ENCODE measurements around the gene STKLD1.
A peak's percentile ranks its signal among the peaks of the same experiment; 100 is the strongest.

DNA sequence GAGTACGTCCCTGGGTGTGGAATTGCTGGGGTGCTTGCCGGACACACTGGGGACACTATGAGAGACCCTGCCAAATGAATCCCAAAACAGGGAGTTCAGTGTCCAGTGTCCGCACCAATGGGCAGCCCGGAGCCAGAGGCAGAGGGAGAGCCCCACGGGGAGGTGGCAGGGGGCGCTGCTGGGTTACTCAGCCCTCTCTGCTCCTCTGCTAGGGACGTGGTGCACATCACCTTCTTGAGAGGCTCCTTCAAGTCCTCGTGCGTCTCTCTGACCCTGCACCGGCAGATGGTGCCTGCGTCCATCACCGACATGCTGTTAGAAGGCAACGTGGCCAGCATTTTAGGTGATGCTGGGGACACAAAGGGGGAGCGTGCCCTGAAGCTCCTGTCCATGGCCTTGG, 20.8 kb downstream of the STKLD1 start:
- TF ChIP-seq, protein P1, sequence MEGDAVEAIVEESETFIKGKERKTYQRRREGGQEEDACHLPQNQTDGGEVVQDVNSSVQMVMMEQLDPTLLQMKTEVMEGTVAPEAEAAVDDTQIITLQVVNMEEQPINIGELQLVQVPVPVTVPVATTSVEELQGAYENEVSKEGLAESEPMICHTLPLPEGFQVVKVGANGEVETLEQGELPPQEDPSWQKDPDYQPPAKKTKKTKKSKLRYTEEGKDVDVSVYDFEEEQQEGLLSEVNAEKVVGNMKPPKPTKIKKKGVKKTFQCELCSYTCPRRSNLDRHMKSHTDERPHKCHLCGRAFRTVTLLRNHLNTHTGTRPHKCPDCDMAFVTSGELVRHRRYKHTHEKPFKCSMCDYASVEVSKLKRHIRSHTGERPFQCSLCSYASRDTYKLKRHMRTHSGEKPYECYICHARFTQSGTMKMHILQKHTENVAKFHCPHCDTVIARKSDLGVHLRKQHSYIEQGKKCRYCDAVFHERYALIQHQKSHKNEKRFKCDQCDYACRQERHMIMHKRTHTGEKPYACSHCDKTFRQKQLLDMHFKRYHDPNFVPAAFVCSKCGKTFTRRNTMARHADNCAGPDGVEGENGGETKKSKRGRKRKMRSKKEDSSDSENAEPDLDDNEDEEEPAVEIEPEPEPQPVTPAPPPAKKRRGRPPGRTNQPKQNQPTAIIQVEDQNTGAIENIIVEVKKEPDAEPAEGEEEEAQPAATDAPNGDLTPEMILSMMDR (conservative IDR thresholded peaks at IDR 0.05) = peak; percentile 30; the same call in 1 of the 2 replicates
- no peak for TF ChIP-seq EZH2 (IDR thresholded peaks at IDR 0.05; ENCODE audit: low read depth)

All from PC-9 (cell line).